Gastroesophageal sphincter (tissue), 3 donors: ENCODE results near the gene MACROD2.

Experiments used
- CTCF ChIP-seq, 4 experiments: fragments of 200-600 bp in 2 of 4; fragments of 450-650 bp in 2 of 4; sonication (generic) in 1 of 4; IDR thresholded peaks; one replicate each; pipeline ENCODE4 v1.5.1; 2017 to 2019; ENCODE audit warnings: antibody characterized with exemption in 4 of 4, mild to moderate bottlenecking in 2 of 4, moderate library complexity in 2 of 4
- EP300 ChIP-seq: sonication (generic); formaldehyde crosslinking; IDR thresholded peaks from one replicate; pipeline ENCODE4 v1.6.1; 2017; ENCODE audit warnings: antibody characterized with exemption, mild to moderate bottlenecking
- POLR2AphosphoS5 ChIP-seq: sonication (generic); formaldehyde crosslinking; IDR thresholded peaks from one replicate; pipeline ENCODE4 v1.6.1; 2017; ENCODE audit warnings: antibody characterized with exemption

GRCh38 chr20:14622796-14623195 is 627.5 kb downstream of the MACROD2 start:
- TF ChIP-seq EP300 (no peak), POLR2AphosphoS5 (no peak), CTCF (IDR thresholded peaks at IDR 0.05) (no peak)
